GM18867 (cell line): ENCODE results near the gene PLIN5.
"Not testable (repeated sequence)": the region's sequence is repeated elsewhere in the genome, so short reads cannot be mapped to it uniquely, and the experiment has no call there.

Experiments
- ATAC-seq: cut with Tn5 transposase; IDR thresholded peaks from one replicate; pipeline ENCODE4 v1.9.1; 2021; ENCODE audit warnings: mild to moderate bottlenecking, moderate library complexity; ENCODE audit not compliant: unreplicated experiment

The PLIN5 gene

GRCh38 chr19:4570402-4570801 lies 35.4 kb upstream of the PLIN5 start:
- ATAC-seq = no peak

GRCh38 chr19:4568886-4569285 lies 33.9 kb upstream of the PLIN5 start:
- ATAC-seq = no peak

GRCh38 chr19:4567584-4568071 lies 32.6 kb upstream of the PLIN5 start:
- no peak for ATAC-seq

GRCh38 chr19:4566402-4567051 lies 31.5 kb upstream of the PLIN5 start:
- no peak for ATAC-seq

- not testable (repeated sequence) for ATAC-seq
Observed at GRCh38 chr19:4563562-4563961, 28.5 kb upstream of the PLIN5 start.

GRCh38 chr19:4562085-4562484 lies 27.1 kb upstream of the PLIN5 start:
- not testable (repeated sequence) for ATAC-seq

GRCh38 chr19:4559569-4559968 lies 24.5 kb upstream of the PLIN5 start, which contains the start of gene SEMA6B:
TSS of gene SEMA6B (minus strand) at chr19:4559684. CDS start at chr19:4558457, 1,227 bp downstream.
- ATAC-seq = no peak

- no peak for ATAC-seq
Observed at GRCh38 chr19:4557971-4558941, 23.2 kb upstream of the PLIN5 start.

GRCh38 chr19:4557144-4557970 lies 22.3 kb upstream of the PLIN5 start:
- no peak for ATAC-seq

GRCh38 chr19:4556597-4557127 lies 21.6 kb upstream of the PLIN5 start:
- no peak for ATAC-seq

GRCh38 chr19:4555657-4556561 lies 20.9 kb upstream of the PLIN5 start:
- ATAC-seq = no peak

GRCh38 chr19:4554717-4555116 lies 19.7 kb upstream of the PLIN5 start:
- ATAC-seq = no peak

GRCh38 chr19:4553775-4554174 lies 18.8 kb upstream of the PLIN5 start:
- ATAC-seq = no peak

GRCh38 chr19:4553092-4553695 lies 18.2 kb upstream of the PLIN5 start:
- no peak for ATAC-seq

GRCh38 chr19:4552525-4552819 lies 17.4 kb upstream of the PLIN5 start:
- no peak for ATAC-seq

- no peak for ATAC-seq
Observed at GRCh38 chr19:4550479-4551050, 15.5 kb upstream of the PLIN5 start.

GRCh38 chr19:4550018-4550417 lies 15.0 kb upstream of the PLIN5 start:
- ATAC-seq = no peak

- no peak for ATAC-seq
Observed at GRCh38 chr19:4548238-4548584, 13.2 kb upstream of the PLIN5 start.
